Smooth muscle cell of the pulmonary artery (primary cell): ENCODE data around the gene PIEZO1. TPM values are rescaled to one million over a fixed set of nuclear protein-coding genes. Genes with fewer than 3 reads are reported as not detected.

Source experiments
- total RNA-seq: library from RNA; depleted of rRNA; stranded (reverse); fragments of >200 nt; gene quantifications from 2 replicates; pipeline ENCODE4 v1.2.3, GENCODE V29; 2014

Gene PIEZO1
- 272 and 555 TPM in 2 replicates for total RNA-seq

GRCh38 chr16:88785106-88785924, at the start of gene PIEZO1:
TSS of gene PIEZO1 (minus strand) at chr16:88785220. CDS start at chr16:88784964, 256 bp downstream.

GRCh38 chr16:88811769-88812512, 26.9 kb upstream of the PIEZO1 start, which contains the start of gene APRT:
TSS of gene APRT (minus strand) at chr16:88811928. CDS start at chr16:88811899, 29 bp downstream.

GRCh38 chr16:88803264-88803987, 18.4 kb upstream of the PIEZO1 start, which contains the start of gene CDT1:
TSS of gene CDT1 (plus strand) at chr16:88803789. CDS start at chr16:88803832, 43 bp downstream.

GRCh38 chr16:88706229-88706964, 78.6 kb downstream of the PIEZO1 start, which contains the start of the genes CTU2 and RNF166:
TSS of gene CTU2 (plus strand) at chr16:88706503. CDS start at chr16:88706531, 28 bp downstream.
TSS of gene RNF166 (minus strand) at chr16:88706408. CDS start at chr16:88706325, 83 bp downstream.

GRCh38 chr16:88686439-88687253, 98.4 kb downstream of the PIEZO1 start, which contains the start of gene SNAI3:
TSS of gene SNAI3 (minus strand) at chr16:88686507. CDS start at chr16:88686406, 101 bp downstream.

Other genes with a start within 250 kb of the PIEZO1 start
- gene ZC3H18, start 214.8 kb downstream of the PIEZO1 start, total RNA-seq = 11.3 and 12.8 TPM in 2 replicates
- gene IL17C, start 146.6 kb downstream of the PIEZO1 start, total RNA-seq = not detected in 2 replicates
- 180 and 213 TPM in 2 replicates for gene CYBA, start 134.2 kb downstream of the PIEZO1 start, total RNA-seq
- 52.5 and 77.8 TPM in 2 replicates for gene MVD, start 122.1 kb downstream of the PIEZO1 start, total RNA-seq
- 0.23 TPM in 1 of 2 replicates, not detected in the other for gene SNAI3, start 98.7 kb downstream of the PIEZO1 start, total RNA-seq
- gene RNF166, start 78.8 kb downstream of the PIEZO1 start, total RNA-seq = 7.4 and 13.1 TPM in 2 replicates
- 11.5 and 17.8 TPM in 2 replicates for gene CTU2, start 78.7 kb downstream of the PIEZO1 start, total RNA-seq
- 3.8 and 4.2 TPM in 2 replicates for gene CDT1, start 18.6 kb upstream of the PIEZO1 start, total RNA-seq
- 56.4 and 79.3 TPM in 2 replicates for gene APRT, start 26.7 kb upstream of the PIEZO1 start, total RNA-seq
- 49.1 and 69.1 TPM in 2 replicates for gene GALNS, start 71.7 kb upstream of the PIEZO1 start, total RNA-seq
- 29.0 and 55.4 TPM in 2 replicates for gene TRAPPC2L, start 71.9 kb upstream of the PIEZO1 start, total RNA-seq
- not detected in 2 replicates for gene PABPN1L, start 81.4 kb upstream of the PIEZO1 start, total RNA-seq
- not detected in 2 replicates for gene CBFA2T3, start 192.0 kb upstream of the PIEZO1 start, total RNA-seq